Heart right ventricle (tissue), 16 donors: ENCODE measurements around the gene DOCK4. TPM values are rescaled to one million over a fixed set of nuclear protein-coding genes. Genes with fewer than 3 reads are reported as not detected.
A peak's percentile ranks its signal among the peaks of the same experiment; 100 is the strongest.

Source experiments
- ATAC-seq, 8 donors: fragments of 200-7000 bp; cut with Tn5 transposase; one replicate each; pipeline ENCODE4 v1.9.1; 2020; ENCODE audit warnings: mild to moderate bottlenecking in 8 of 8, moderate library complexity in 8 of 8, moderate number of reproducible peaks in 1 of 8
- DNase-seq, 2 donors: peaks; one replicate each; pipeline ENCODE4 v3.0.0-alpha.2; 2020
- H3K27ac ChIP-seq, 10 donors: fragments of 200-600 bp; sonication (generic) in 2 of 10; one replicate each; pipeline versions ENCODE4 v1.5.0 to v1.8.0; 2020 to 2022; ENCODE audit warnings: mild to moderate bottlenecking in 3 of 10
- H3K27me3 ChIP-seq, 7 donors: fragments of 200-600 bp; one replicate each; pipeline ENCODE4 v1.8.0; 2021 to 2022; ENCODE audit warnings: mild to moderate bottlenecking in 2 of 7
- H3K36me3 ChIP-seq, 9 donors: fragments of 200-600 bp; sonication (generic) in 1 of 9; one replicate each; pipeline versions ENCODE4 v1.5.0 to v1.8.0; 2020 to 2022; ENCODE audit warnings: mild to moderate bottlenecking in 2 of 9
- H3K4me1 ChIP-seq, 9 donors: fragments of 200-600 bp; sonication (generic) in 1 of 9; one replicate each; pipeline versions ENCODE4 v1.5.0 to v1.8.0; 2020 to 2022; ENCODE audit warnings: mild to moderate bottlenecking in 4 of 9
- H3K4me3 ChIP-seq, 10 donors: fragments of 200-600 bp; sonication (generic) in 2 of 10; one replicate each; pipeline versions ENCODE4 v1.5.0 to v1.8.0; 2020 to 2022; ENCODE audit warnings: mild to moderate bottlenecking in 7 of 10, moderate library complexity in 2 of 10
- H3K9me3 ChIP-seq, 11 donors: fragments of 200-600 bp in 10 of 11; sonication (generic) in 2 of 11; one replicate each; pipeline versions ENCODE4 v1.5.0 to v1.8.0; 2013 to 2022; ENCODE audit warnings: mild to moderate bottlenecking in 2 of 11, control low read depth in 1 of 11, moderate library complexity in 1 of 11
- WGBS, 2 donors: extraction: QIAGEN DNeasy Blood & Tissue Kit; methylation state at CpG; one replicate each; pipeline ENCODE4 v1.1.7; 2013; ENCODE audit warnings: inconsistent platforms in 1 of 2; 5-methylcytosine and 5-hydroxymethylcytosine counted together
- intact Hi-C, 10 donors: fragments of 100-400 bp; cut with DNase I; formaldehyde crosslinking; loops; one replicate each; pipeline versions ENCODE4 v1.11.1 to v1.14.2; 2022
- polyA plus RNA-seq, 2 donors: library from polyadenylated mRNA; stranded (reverse); fragments of 200-250 nt; gene quantifications; one replicate each; pipeline ENCODE4 v1.2.3, GENCODE V29; 2013
- total RNA-seq, 10 donors: library from RNA; stranded (reverse); fragmentation: NEBNext Ultra II Directional in 3 of 10; extraction: Animal tissue kit (Norgen Biotek cat#: 25700) in 3 of 10; gene quantifications; one replicate each; pipeline versions ENCODE4 v1.2.1 to v1.2.4, GENCODE V29; 2021 to 2023
- TF ChIP-seq, protein P1 (sequence below), 9 donors: fragments of 200-600 bp; sonication (generic) in 2 of 9; IDR thresholded peaks; one replicate each; pipeline versions ENCODE4 v1.5.0 to v1.8.0; 2021 to 2022; ENCODE audit warnings: antibody characterized with exemption in 9 of 9, mild to moderate bottlenecking in 5 of 9, moderate library complexity in 1 of 9
- donor health status: Arrhythmogenic right ventricular cardiomyopathy.
- donor health status: ischemic (EF 13 %, LVEDD 7.1; RV severe dilation, severe dysfunction).
- donor health status: healthy with polysubstance abuse.
- donor health status: DM: no; HTN: yes; CAD: no.
- donor health status: DM: no; HTN: no; CAD: no.
- donor health status: ischemic (EF 25% LVEDD 6.9; RV normal size, moderate dysfunction).
- donor health status: ischemic (EF 25% LVEDD 5.7; RV mildly dilated, moderate dysfunction).
- donor health status: healthy.
- donor health status: DM: yes; HTN: yes; CAD: no.
- donor health status: Ischemic cardiomyopathy.
- donor health status: ischemic (EF 35%, LVEDD 5.7; RV mildly dilated, moderate dysfunction).
- donor health status: nonischemic (EF 11% LVEDD 7.7; RV severe dilation, severe dysfunction).
- donor health status: DM: yes; HTN: yes; CAD: no.
- donor health status: PGD.
- donor health status: ischemic (EF 29% LVEDD 5.4; RV normal size, mild dysfunction).
- donor health status: nonischemic (EF 23%, LVEDD 6.1; RV moderate dilation, normal function).

The DOCK4 gene
- total and polyA plus RNA-seq, 12 donors: 2.6 to 26.8 (median 14.7) TPM

- Histone ChIP-seq H3K9me3 (no peaks in the 10 kb centered on the region), H3K27me3 (no peaks in the 10 kb centered on the region), H3K4me3 (no peak overlapping the region), H3K27ac (no peak overlapping the region), H3K4me1 (peaks cover 3 to 38% (median 24%) of the 10 kb centered on the region in 9 donors), H3K36me3 (no peaks in the 10 kb centered on the region)
- WGBS, 2 donors: 21 to 22% methylated on average over 5 of the region's 5 CpGs
- ATAC-seq: peak in 3 of 8 donors; percentile 26 to 53 (median 34)
- DNase-seq: no peak
- intact Hi-C loops: loop anchor here in 1 of 10 donors (10.0 kb wide), 1 partner anchor 53 kb away; no protein-coding TSS in a partner anchor
- TF ChIP-seq, protein P1, sequence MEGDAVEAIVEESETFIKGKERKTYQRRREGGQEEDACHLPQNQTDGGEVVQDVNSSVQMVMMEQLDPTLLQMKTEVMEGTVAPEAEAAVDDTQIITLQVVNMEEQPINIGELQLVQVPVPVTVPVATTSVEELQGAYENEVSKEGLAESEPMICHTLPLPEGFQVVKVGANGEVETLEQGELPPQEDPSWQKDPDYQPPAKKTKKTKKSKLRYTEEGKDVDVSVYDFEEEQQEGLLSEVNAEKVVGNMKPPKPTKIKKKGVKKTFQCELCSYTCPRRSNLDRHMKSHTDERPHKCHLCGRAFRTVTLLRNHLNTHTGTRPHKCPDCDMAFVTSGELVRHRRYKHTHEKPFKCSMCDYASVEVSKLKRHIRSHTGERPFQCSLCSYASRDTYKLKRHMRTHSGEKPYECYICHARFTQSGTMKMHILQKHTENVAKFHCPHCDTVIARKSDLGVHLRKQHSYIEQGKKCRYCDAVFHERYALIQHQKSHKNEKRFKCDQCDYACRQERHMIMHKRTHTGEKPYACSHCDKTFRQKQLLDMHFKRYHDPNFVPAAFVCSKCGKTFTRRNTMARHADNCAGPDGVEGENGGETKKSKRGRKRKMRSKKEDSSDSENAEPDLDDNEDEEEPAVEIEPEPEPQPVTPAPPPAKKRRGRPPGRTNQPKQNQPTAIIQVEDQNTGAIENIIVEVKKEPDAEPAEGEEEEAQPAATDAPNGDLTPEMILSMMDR (IDR thresholded peaks at IDR 0.05): no peak
Measured at GRCh38 chr7:112012242-112012641, 194.0 kb downstream of the DOCK4 start.

- peaks cover 3 to 38% (median 24%) of the 10 kb centered on the region in 9 donors for H3K4me1 ChIP-seq
- no peaks in the 10 kb centered on the region for H3K27me3 ChIP-seq
- WGBS, 2 donors: 50 to 57% methylated on average over 4 of the region's 4 CpGs
- no peak overlapping the region for H3K4me3 ChIP-seq
- no peaks in the 10 kb centered on the region for H3K9me3 ChIP-seq
- intact Hi-C loops: loop anchor here in 1 of 10 donors (10.0 kb wide), 1 partner anchor 54 kb away; no protein-coding TSS in a partner anchor
- peak in 6 of 8 donors; percentile 37 to 68 (median 50) for ATAC-seq
- TF ChIP-seq, protein P1 (IDR thresholded peaks at IDR 0.05): no peak
- H3K27ac ChIP-seq: peak overlapping the region in 1 of 10 donors; percentile 50
- no peaks in the 10 kb centered on the region for H3K36me3 ChIP-seq
- peak in 1 of 2 donors; percentile 14 for DNase-seq
Measured at GRCh38 chr7:112010994-112011393, 195.2 kb downstream of the DOCK4 start.

- ATAC-seq (peak in 1 of 8 donors; percentile 29), DNase-seq (no peak)
- peak overlapping the region in 1 of 10 donors; percentile 2 for H3K27ac ChIP-seq
- intact Hi-C loops: loop anchor here in 1 of 10 donors (10.0 kb wide), 1 partner anchor 55 kb away; no protein-coding TSS in a partner anchor
- H3K4me3 ChIP-seq: no peak overlapping the region
- H3K27me3 ChIP-seq: no peaks in the 10 kb centered on the region
- peaks cover 3 to 41% (median 27%) of the 10 kb centered on the region in 9 donors for H3K4me1 ChIP-seq
- no peaks in the 10 kb centered on the region for H3K9me3 ChIP-seq
- 96 to 98% methylated on average over 2 of the region's 2 CpGs for WGBS, 2 donors
- TF ChIP-seq, protein P1 (IDR thresholded peaks at IDR 0.05): no peak
- H3K36me3 ChIP-seq: no peaks in the 10 kb centered on the region
Measured at GRCh38 chr7:112010109-112010508, 196.1 kb downstream of the DOCK4 start.

DNA sequence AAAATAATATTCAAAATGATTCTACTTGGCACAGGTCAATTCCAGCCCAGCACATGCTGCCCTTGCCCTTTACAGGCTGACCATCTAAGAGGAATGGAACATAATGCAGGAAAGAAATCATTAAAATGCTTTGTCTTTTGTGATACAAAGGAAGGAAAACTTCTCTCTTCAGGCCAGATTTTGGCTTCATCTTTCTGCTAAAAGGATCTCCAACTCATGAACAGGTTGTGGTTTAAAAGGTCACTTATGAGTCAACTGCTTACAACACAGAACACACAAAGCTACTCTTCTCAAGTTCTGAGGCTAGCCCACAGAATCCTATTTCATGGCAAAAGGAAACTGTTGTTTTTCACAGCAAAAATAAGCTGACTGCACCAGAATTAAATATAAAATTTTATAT lies 197.1 kb downstream of the DOCK4 start:
- DNase-seq (no peak), ATAC-seq (peak in 1 of 8 donors; percentile 53)
- Histone ChIP-seq H3K27me3 (no peaks in the 10 kb centered on the region), H3K4me1 (peaks cover 3 to 47% (median 27%) of the 10 kb centered on the region in 9 donors), H3K9me3 (no peaks in the 10 kb centered on the region), H3K4me3 (no peak overlapping the region), H3K27ac (no peak overlapping the region), H3K36me3 (no peaks in the 10 kb centered on the region)
- TF ChIP-seq, protein P1 (IDR thresholded peaks at IDR 0.05): no peak
- intact Hi-C loops: no loop called here
